Measurements from ENCODE around the gene CREBZF. TPM values are rescaled to one million over a fixed set of nuclear protein-coding genes. Genes with fewer than 3 reads are reported as not detected.
A peak's percentile ranks its signal among the peaks of the same experiment; 100 is the strongest.
"Not testable (repeated sequence)": the region's sequence is repeated elsewhere in the genome, so short reads cannot be mapped to it uniquely, and the experiment has no call there.

The CREBZF gene
- total RNA-seq, 1 experiment from 2014 or later = 109 TPM

DNA sequence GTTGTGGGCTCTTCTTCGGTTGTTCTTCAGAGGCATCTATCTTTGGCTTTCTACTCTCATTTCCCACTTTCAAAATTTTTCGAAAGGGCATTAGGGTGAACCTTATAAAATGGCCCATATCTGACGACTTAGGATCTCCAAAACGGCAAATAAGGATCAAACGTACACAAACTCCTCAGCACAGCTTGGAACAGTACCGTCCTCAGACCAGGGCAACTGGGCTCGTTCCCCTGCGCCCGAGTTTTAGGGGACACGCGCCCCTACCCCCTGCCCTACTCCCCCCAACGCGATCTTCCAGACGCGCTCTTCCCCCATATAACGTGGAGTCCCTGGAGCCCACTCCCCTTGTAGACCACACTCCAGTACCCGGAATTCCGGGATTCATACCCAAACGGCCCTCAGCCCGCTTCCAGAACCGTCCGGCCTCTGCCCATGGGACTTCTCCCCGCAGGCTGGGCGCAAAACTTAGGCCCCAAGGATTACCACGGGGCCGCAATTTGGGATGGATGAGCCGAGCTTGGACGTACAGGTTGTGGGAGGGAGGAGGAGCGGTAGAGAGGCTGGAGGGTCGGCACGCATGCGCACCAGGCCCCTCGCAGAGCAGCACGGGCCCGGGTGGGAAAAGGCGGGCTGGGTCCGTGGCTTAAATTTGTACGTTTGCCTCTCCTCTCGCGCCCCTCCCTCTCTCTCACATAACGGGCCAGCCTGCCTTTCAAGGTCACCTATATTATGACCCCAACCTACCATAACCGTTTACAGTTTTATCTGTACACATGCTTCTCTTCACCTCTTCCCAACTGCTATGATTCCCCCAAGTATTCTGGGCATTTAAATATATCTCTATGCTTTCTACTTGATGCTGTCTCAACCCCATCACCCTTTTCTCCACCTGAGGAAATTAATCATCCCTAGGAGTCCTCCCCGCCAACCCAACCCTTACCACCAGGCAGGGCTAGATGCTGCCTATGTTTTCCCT, 17.7 kb upstream of the CREBZF start:
- no peaks in the 10 kb centered on the region for H3K27me3 ChIP-seq
- peak; percentile 78 to 79 for DNase-seq
- H3K4me3 ChIP-seq = peak overlapping the region; percentile 55
- peak overlapping the region; percentile 34 for H3K27ac ChIP-seq
- peaks cover 12% of the 10 kb centered on the region for H3K4me1 ChIP-seq
- no peaks in the 10 kb centered on the region for H3K9me3 ChIP-seq (replicated peaks)
- H3K36me3 ChIP-seq = no peaks in the 10 kb centered on the region

GRCh38 chr11:85680897-85681296, 16.0 kb upstream of the CREBZF start:
- peak; percentile 20 to 44 for DNase-seq
- H3K4me3 ChIP-seq = no peak overlapping the region

DNA sequence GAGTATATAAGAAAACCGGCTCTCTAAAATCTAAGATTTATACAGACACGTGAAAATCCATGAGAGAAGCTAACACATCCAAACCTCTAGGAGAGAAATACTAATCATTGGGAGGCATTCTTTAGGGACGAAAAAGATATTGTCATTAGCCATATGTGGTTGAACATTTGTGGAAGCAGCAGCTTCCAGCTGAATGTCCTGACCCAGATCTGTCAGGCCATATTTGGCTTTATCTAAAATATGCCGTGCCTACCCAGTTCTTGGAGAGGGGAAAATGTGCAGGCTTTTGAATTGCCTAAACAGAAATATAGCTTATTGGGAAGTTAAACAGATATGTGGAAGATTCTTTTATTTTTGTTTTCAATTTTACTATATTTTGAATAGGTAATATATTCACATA, 14.6 kb upstream of the CREBZF start:
- H3K4me3 ChIP-seq = no peak overlapping the region
- no peaks in the 10 kb centered on the region for H3K27me3 ChIP-seq
- peaks cover 8% of the 10 kb centered on the region for H3K4me1 ChIP-seq
- H3K9me3 ChIP-seq (replicated peaks) = no peaks in the 10 kb centered on the region
- no peak overlapping the region for H3K27ac ChIP-seq
- no peaks in the 10 kb centered on the region for H3K36me3 ChIP-seq
- no peak for DNase-seq

More at GRCh38 chr11:85680897-85681296, 16.0 kb upstream of the CREBZF start:
- no peaks in the 10 kb centered on the region for H3K36me3 ChIP-seq
- H3K9me3 ChIP-seq (replicated peaks) = no peaks in the 10 kb centered on the region
- peaks cover 8% of the 10 kb centered on the region for H3K4me1 ChIP-seq
- H3K27ac ChIP-seq = no peak overlapping the region
- H3K27me3 ChIP-seq = no peaks in the 10 kb centered on the region

DNA sequence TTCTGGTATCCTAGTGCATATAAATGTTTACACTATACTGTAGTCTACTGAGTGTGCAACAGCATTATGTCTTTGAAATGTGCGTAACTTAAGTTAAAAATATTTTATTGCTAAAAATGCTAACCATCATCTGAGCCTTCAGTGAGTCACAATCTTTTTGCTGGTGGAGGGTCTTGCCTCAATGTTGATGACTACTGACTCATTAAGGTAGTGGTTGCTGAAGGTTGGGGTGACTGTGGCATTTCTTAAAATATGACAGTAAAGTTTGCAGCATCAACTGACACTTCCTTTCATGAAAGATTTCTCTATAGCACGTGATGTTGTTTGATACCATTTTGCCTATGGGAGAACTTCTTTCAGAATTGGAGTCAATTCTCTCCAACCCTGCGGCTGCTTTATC, 8.5 kb upstream of the CREBZF start:
- Histone ChIP-seq H3K4me1 (no peaks in the 10 kb centered on the region), H3K9me3 (replicated peaks) (0 out of 2 replicates have a peak, but pooled peaks cover 3% of the 10 kb centered on the region), H3K27ac (no peak overlapping the region), H3K36me3 (no peaks in the 10 kb centered on the region), H3K4me3 (no peak overlapping the region), H3K27me3 (no peaks in the 10 kb centered on the region)
- no peak for DNase-seq

- H3K27ac ChIP-seq = no peak overlapping the region
- 0 out of 2 replicates have a peak, but pooled peaks cover 3% of the 10 kb centered on the region for H3K9me3 ChIP-seq (replicated peaks)
- no peak overlapping the region for H3K4me3 ChIP-seq
- no peak for DNase-seq
- H3K36me3 ChIP-seq = no peaks in the 10 kb centered on the region
- H3K4me1 ChIP-seq = no peaks in the 10 kb centered on the region
- no peaks in the 10 kb centered on the region for H3K27me3 ChIP-seq
Observed at GRCh38 chr11:85672105-85672902, 7.4 kb upstream of the CREBZF start.

DNA sequence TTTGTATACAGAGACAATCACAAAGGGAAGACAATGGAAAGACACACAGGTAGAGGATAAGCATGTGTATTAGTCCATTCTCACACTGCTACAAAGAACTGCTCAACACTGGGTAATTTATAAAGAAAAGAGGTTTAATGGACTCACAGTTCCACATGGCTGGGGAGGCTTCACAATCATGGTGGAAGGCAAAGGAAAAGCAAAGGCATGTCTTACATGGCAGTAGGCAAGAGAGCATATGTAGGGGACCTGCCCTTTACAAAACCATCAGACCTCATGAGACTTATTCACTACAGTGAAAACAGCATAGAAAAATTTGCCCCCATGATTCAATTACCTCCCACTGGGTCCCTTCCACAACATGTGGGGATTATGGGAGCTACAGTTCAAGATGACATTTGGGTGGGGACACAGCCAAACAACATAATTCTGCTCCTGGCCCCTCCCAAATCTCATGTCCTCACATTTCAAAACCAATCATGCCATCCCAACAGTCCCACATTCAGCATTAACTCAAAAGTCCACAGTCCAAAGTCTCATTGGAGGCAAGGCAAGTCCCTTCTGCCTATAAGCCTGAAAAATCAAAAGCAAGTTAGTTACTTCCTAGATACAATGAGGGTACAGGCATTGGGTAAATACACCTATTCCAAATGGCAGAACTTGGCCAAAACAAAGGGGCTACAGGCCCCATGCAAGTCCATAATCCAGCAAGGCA, 6.2 kb upstream of the CREBZF start:
- not testable (repeated sequence) for H3K4me1 ChIP-seq; H3K4me3 ChIP-seq; H3K36me3 ChIP-seq; H3K9me3 ChIP-seq (replicated peaks); H3K27ac ChIP-seq; H3K27me3 ChIP-seq; DNase-seq

GRCh38 chr11:85668157-85668556, 3.2 kb upstream of the CREBZF start:
- Histone ChIP-seq H3K9me3 (replicated peaks) (0 out of 2 replicates have a peak, but pooled peaks cover 3% of the 10 kb centered on the region), H3K4me1 (no peaks in the 10 kb centered on the region; the same call in 1 of the 2 replicates), H3K36me3 (peaks cover 5% of the 10 kb centered on the region), H3K4me3 (no peak overlapping the region), H3K27me3 (no peaks in the 10 kb centered on the region), H3K27ac (no peak overlapping the region)
- DNase-seq = no peak

GRCh38 chr11:85666687-85667086, 1.8 kb upstream of the CREBZF start:
- no peak overlapping the region for H3K27ac ChIP-seq
- H3K36me3 ChIP-seq = peaks cover 18% of the 10 kb centered on the region
- H3K27me3 ChIP-seq = no peaks in the 10 kb centered on the region
- H3K9me3 ChIP-seq (replicated peaks) = no peaks in the 10 kb centered on the region
- H3K4me1 ChIP-seq = no peaks in the 10 kb centered on the region; the same call in 1 of the 2 replicates
- DNase-seq = no peak
- H3K4me3 ChIP-seq = no peak overlapping the region

GRCh38 chr11:85665733-85666132, 804 bp upstream of the CREBZF start:
- Histone ChIP-seq H3K36me3 (peaks cover 27% of the 10 kb centered on the region), H3K9me3 (replicated peaks) (no peaks in the 10 kb centered on the region), H3K4me3 (peak overlapping the region; percentile 90), H3K27me3 (no peaks in the 10 kb centered on the region), H3K4me1 (peaks cover 9% of the 10 kb centered on the region), H3K27ac (peak overlapping the region; percentile 97)
- DNase-seq = no peak

GRCh38 chr11:85663753-85664614, 945 bp downstream of the CREBZF start:
- peaks cover 45% of the 10 kb centered on the region for H3K36me3 ChIP-seq
- no peaks in the 10 kb centered on the region for H3K9me3 ChIP-seq (replicated peaks)
- no peaks in the 10 kb centered on the region for H3K27me3 ChIP-seq
- peaks cover 22% of the 10 kb centered on the region for H3K4me1 ChIP-seq
- H3K4me3 ChIP-seq = peak overlapping the region; percentile 90
- peak; percentile 79 to 83 for DNase-seq
- H3K27ac ChIP-seq = peak overlapping the region; percentile 97

DNA sequence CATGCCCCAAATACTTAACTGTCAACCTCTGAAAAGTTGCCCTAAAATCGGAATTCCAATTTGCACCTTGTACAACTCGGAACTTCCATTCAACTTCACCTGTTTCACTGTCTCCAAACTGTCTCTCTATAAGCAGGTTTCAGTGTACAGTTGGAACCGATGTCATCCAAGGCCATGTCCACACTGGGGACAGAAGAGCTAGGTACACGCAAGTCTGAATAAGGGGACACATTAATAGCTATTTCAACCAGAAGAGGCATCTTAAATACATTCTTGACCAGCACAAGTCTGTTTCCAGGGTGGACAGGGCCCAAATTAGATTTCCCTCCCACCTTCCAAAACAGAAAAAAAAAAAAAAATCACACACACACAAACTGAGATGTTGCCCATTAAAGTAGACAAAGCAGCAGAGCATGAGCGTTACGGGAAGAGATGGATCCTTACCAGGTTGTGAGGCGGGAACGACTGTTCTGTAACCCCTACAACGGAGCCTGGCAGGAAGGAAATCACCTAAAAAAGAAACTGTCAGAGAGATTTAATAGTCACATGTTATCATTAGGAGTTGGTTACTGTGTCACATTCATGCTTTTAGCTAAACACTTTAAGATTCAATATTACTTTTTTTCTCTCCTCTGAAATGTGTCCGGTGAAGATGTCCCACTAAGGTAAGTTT, 1.7 kb downstream of the CREBZF start:
- no peaks in the 10 kb centered on the region for H3K27me3 ChIP-seq
- H3K36me3 ChIP-seq = peaks cover 53% of the 10 kb centered on the region
- peaks cover 22% of the 10 kb centered on the region for H3K4me1 ChIP-seq
- no peaks in the 10 kb centered on the region for H3K9me3 ChIP-seq (replicated peaks)
- peak in 1 of 2 experiments; percentile 46 for DNase-seq
- peak overlapping the region; percentile 97 for H3K27ac ChIP-seq
- H3K4me3 ChIP-seq = peak overlapping the region; percentile 90

DNA sequence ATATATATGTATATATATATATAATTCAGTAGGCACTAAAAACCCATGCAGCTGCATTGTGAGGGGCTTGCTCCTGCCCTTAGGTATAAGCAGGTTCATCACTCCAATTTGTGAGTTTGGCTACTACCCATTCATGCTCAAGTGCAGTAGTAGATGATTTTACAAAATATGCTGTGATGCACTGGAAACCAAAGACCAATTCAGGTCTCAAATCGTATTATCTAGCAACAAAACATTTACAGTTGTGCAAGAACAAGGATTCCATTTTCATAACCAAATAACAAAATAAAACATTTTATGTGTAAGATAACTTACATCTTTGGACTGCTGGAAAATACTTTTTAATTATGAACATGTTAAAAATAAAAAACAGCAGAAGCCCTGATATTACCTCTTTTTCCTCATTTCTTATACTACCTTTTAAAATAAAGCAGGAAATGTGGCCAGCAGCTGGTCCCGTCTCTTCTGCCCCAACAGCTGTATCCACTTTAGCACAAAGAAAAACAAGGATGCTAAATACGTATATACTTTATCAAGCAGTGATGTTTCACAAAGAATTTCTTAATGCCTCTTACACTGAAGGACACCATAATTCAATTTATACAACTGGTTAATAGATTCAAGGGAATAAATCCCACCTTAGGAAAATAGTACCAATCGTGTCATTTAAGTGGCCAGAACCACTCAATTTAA, 2.8 kb downstream of the CREBZF start:
- DNase-seq = peak in 1 of 2 experiments; percentile 48
- H3K4me3 ChIP-seq = peak overlapping the region; percentile 90
- H3K27ac ChIP-seq = peak overlapping the region; percentile 46
- H3K9me3 ChIP-seq (replicated peaks) = no peaks in the 10 kb centered on the region
- H3K4me1 ChIP-seq = peaks cover 22% of the 10 kb centered on the region
- no peaks in the 10 kb centered on the region for H3K27me3 ChIP-seq
- peaks cover 64% of the 10 kb centered on the region for H3K36me3 ChIP-seq

GRCh38 chr11:85658180-85658579, 6.7 kb downstream of the CREBZF start:
- DNase-seq = no peak
- no peaks in the 10 kb centered on the region for H3K27me3 ChIP-seq
- H3K27ac ChIP-seq = no peak overlapping the region
- no peaks in the 10 kb centered on the region for H3K9me3 ChIP-seq (replicated peaks)
- H3K36me3 ChIP-seq = peaks cover 90% of the 10 kb centered on the region
- H3K4me3 ChIP-seq = no peak overlapping the region
- H3K4me1 ChIP-seq = peaks cover 22% of the 10 kb centered on the region

Data from SJCRH30 (cell line).